Subcutaneous adipose tissue (tissue), 4 donors: ENCODE measurements around the gene HDAC7. TPM values are rescaled to one million over a fixed set of nuclear protein-coding genes. Genes with fewer than 3 reads are reported as not detected.

Experiments used
- CTCF ChIP-seq: fragments of 450-650 bp; IDR thresholded peaks from one replicate; pipeline ENCODE4 v1.5.1; 2016; ENCODE audit warnings: low read depth, mild to moderate bottlenecking, control low read depth, antibody characterized with exemption, moderate library complexity
- total RNA-seq, 4 donors: library from RNA; depleted of rRNA; stranded (reverse); fragments of >200 nt; gene quantifications; one replicate each; pipeline ENCODE4 v1.1.0, GENCODE V29; 2016

The HDAC7 gene
- total RNA-seq, 4 donors from 2014 or later: 25.8 to 72.9 (median 43.0) TPM

- TF ChIP-seq CTCF: no peak
Measured at GRCh38 chr12:47812797-47813510, 6.7 kb downstream of the HDAC7 start.

DNA sequence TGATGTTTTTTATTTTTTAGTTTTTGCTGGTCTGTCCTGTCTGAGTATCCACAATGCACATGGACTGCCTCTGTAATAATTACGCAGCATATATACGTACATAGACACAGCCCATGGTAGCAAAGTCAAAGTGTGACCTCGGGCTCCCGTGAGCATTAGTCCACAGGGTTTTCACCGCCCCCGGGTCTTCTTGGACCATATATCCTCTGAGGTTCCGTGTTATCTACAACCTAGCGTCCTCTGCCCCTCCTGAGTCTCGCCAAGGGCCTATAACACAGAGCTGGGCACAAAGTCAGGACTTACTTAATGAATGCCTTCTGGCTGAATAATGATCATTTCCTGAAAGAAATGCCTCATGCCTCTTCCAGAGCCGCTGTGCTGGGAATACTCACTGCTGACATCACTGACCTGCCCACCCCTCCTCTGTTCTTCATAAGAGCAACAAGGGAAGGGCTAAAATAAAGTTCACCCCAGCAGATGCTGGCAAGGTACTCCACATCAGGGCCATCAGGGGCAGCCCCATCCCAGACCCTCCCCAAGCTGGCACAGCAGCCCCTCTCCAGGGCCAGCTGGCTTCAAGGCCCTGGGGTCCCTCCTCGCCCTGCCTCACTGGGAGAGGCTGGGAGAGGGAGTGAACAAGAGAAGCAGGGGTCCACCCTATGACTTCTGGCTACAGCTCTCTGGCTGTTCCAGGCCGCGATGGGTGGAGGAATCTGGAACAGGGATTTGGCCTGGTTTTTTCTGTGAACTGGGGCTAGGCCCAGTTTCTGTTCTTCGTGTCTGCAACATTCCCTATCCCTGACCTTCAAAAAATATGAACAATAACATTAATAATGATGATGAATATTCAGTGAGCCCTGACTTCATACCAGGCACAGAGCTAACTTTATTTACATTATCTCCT is 7.9 kb downstream of the HDAC7 start:
- TF ChIP-seq CTCF: no peak

- no peak for TF ChIP-seq CTCF
Measured at GRCh38 chr12:47811072-47811396, 8.7 kb downstream of the HDAC7 start.

GRCh38 chr12:47808574-47809365 is 10.9 kb downstream of the HDAC7 start:
- no peak for TF ChIP-seq CTCF

GRCh38 chr12:47808050-47808449 is 11.7 kb downstream of the HDAC7 start:
- TF ChIP-seq CTCF: no peak

- no peak for TF ChIP-seq CTCF
Measured at GRCh38 chr12:47807338-47807737, 12.4 kb downstream of the HDAC7 start.

GRCh38 chr12:47805417-47805816 is 14.3 kb downstream of the HDAC7 start:
- TF ChIP-seq CTCF: no peak
